Amygdala (tissue), 56 donors: ENCODE results near the gene MAGI2.
"Not testable (repeated sequence)": the region's sequence is repeated elsewhere in the genome, so short reads cannot be mapped to it uniquely, and the experiment has no call there.

Experiments
- DNase-seq, 56 donors: peaks; one replicate each; lab custom pipeline; 2025; lab: John Stamatoyannopoulos, UW

MAGI2 gene

DNA sequence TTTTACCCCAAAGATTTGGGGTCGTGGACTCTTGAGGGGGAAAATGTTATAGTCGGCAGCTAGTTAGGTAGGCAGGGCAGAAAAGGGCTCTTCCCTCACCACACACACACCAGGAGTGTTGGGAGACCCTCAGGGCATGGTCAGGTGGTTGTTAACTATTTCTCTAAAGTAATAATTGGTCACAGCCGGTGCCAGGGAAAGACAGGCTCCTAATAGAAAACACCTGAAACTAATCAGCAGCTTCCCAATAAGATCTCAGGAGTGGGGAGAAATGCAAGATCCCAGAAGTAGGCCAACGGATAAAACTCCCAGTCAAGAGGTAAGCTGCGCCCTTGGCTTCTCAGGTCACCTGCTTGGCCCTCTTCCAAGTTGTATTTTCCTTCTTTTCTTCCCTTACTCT, 1441.8 kb downstream of the MAGI2 start:
- DNase-seq = no peak

DNA sequence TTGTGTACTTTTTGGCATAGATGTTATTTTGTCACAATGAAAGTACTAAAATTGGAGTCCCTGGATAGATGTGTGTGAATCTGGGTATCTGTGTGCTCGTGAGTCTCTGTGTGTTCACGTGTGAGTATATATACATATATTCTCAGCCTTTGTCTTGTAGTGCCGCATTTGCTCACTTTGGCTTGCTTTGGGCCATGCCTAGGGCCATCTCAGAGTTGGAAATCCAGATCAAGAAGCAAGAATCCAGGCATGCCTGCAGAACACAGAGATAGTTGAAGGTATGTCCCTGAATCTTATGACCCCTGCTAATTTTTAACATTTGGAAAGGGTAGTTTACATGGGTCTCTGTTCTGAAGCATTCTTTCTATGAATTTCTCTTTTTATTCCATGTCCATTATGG, 1446.2 kb downstream of the MAGI2 start:
- DNase-seq = no peak

DNA sequence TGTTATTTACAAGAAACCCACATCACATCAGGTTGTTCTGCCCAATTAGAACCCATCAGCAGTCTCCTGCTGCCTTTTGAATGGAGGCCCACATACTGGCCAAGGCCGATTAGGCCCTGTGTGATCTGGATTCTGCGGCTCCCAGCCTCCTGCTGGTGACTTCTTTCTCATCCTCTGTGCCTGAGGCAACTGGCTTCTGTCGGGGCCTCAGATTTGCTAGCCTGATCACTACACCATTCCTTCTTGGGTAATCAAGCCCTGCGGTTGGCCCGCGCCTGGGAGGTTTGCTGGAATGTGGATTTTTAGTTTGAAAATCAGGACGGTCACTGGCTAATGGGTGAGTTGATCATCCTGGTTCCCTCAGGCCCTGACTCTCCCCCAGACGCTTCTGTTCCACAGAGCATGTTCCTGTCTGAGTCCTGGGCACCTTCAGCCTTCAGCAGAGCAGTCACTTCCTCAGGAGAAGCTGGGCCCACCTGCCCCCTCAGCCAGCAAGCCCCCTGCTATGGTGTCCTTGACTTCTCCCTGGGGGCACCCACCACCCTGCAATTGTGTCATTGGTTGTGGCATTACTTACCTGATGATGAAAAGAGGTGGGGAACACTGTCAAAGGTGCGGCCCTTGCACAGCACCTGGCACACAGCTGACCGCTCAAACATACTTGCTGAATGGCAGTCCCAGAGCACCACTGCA, 1447.3 kb downstream of the MAGI2 start:
- no peak for DNase-seq

DNA sequence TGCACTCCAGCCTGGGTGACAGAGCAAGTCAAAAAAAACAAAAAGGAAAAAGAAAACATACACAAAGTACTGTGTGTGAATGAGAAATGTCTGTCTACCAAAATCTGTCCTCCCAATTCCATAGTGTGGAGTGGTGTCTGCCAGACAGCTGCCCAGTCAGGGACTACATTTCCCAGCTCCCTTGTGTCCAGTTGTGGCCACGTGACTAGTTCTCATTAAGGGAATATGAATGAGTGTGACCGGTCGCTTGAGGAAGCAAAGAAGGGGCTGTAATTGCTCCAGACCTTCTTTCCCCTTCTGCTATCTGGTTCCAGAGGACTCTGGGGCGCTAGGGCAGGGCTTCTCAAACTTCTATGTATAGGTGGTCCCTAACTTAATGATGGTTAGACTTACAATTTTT, 1450.8 kb downstream of the MAGI2 start:
- no peak for DNase-seq

DNA sequence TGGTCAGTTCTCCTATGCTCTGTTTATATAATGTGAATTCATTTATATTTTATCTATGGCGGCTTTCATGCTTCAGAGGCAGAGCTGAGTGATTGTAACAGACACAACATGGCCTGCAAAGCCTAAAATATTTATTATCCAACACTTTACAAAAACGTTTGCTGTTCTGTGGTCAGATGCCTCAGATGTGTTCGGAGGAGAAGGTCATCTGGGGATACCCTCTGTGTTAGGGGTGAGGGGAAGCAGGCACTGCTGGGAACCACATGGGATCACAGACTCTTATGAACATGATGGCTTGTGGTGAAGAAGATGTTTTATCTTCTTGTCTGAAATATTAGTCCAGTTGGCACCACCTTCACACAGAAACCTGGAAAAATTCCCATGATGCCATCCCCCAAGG, 1451.4 kb downstream of the MAGI2 start:
- DNase-seq = no peak

DNA sequence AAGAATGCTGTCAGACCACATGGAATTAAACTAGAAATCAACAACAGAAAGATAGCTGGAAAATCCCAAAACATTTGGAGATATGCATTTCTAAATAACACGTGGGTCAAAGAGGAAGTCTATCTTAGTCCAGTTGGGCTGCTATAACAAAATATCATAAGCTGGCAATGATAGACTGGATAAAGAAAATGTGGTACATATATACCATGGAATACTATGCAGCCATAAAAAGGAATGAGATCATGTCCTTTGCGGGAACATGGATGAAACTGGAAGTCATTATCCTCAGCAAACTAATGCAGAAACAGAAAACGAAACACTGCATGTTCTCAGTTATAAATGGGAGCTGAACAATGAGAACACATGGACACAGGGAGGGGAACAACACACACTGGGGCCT, 1454.3 kb downstream of the MAGI2 start:
- not testable (repeated sequence) for DNase-seq

DNA sequence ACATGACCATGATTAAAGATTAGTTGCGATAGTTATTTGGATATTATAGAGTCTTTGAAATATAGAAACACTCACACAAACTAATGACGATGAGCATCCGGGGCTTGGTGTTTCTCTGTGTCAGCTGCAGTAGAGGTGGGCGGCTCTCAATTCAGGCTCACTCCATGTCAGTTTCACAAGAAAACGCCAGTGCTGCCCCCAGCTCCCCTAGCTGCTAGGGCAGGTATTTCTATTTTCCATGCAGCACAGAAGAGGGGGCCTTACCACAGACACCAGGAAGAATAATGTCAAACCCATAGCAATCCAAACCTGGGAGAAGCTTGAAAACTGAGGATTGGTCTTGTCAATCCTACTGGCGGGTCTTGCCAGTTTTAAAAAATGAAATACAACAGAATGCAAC, 1457.8 kb downstream of the MAGI2 start:
- no peak for DNase-seq

DNA sequence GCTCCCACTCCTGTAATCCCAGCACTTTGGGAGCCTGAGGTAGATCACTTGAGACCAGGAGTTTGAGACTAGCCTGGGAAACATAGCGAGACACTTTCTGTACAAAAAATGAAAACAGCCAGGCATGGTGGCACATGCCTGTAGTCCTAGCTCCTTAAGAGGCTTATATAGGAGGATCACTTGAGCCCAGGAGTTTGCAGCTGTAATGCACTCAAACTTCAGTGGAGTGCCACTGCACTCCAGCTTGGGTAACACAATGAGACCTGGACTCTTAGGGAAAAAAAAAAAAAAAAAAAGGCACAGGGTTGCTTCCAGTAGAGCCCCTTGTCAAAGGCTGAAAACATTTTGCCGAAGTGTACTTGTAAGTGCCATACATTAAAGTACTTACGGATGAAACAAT, 1459.6 kb downstream of the MAGI2 start:
- DNase-seq = no peak

DNA sequence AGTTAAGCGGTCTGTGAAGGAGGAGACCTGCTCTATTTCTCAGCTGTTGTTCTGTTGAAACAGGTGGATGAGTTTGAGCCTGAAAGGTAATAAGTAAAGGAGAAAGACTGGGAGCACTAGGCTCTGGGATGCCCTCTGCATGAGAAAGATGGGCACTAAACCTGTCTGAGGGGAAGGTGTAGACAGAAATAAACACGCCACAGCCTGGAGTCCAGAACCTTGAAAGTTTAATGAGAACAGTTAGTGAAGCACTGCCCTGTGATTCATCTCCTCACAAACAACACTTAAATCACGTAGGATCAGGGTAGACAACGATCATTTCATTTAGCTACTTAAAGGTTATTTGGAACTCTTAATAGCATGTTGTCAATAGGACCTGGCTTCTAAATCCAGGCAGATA, 1461.8 kb downstream of the MAGI2 start:
- DNase-seq = no peak

DNA sequence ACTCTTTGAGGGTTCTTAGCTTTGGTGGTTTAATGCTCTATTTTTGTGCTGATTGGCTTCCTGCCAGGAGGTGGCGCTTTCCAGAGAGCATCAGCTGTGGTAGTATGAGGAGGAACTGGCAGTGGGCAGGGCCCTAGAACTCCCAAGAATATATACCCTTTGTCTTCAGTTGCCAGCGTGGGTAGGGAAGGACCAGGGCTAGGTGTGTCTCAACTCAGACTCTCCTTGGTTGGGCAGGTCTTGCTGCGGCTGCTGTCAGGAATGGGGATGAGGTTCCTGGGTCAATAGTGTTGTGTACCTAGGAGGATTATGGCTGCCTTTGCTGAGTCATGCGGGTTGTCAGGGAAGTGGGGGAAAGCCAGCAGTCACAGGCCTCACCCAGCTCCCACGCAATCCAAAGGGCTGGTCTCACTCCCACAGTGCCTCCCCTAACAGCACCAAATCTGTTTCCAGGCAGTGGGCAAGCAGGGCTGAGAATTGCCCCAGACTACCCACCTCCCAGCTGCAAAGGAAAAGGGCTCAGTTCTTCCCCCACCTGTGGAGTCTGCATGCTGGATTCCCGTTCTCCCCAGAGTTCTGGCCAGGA, 1463.4 kb downstream of the MAGI2 start:
- DNase-seq = no peak

DNA sequence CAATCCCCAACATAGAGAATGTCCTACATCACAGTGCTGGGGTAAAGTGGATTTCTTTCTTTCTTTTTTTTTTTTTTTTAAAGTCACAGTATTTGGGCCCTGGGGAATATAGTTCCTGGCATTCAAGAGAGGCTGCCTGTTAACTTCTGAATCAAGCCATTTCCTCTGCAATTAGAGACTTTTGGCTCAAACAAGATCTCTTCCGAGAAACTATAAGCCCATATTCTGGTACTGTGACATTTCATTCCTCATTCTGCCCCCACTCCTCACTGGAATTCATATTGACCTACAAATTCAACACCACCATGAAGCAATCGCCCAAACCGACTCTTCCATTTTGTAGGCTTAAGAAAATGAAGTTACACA, 1467.5 kb downstream of the MAGI2 start:
- no peak for DNase-seq

DNA sequence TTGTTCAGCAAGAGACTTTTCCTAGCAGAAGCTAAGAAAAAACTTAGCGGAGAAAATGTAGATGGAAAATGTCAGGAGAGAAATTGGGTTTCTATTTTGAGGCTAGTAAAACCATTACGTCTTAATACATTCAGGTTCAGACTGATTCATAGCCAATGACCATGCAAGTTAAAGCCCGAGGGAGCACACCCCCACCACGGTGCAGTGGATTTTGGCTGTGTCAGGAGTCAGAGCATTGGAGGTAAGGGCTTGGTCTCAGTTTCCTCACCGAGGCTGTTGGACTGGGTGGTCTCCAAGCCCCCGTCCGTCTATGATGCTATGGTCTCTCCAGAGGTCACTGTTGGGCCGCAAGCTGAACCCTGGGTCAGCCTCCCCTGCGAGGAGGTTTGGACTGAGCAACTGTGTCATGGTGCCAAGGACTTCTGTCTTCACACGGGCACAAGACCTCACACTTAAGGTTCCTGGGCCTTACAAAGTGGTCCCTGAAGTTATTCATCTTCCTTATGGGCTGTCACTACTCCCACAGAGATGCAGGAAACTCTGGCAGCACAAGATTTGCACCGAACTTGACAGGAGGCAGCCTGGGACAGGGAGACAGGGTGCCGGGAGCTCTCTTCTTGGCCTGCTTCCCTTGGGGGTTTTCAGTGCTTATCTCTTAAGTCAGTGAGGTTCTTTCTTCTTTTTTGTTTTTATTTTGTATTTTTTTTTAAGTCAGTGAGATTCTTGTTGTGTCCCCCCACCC, 1468.1 kb downstream of the MAGI2 start:
- no peak for DNase-seq

DNA sequence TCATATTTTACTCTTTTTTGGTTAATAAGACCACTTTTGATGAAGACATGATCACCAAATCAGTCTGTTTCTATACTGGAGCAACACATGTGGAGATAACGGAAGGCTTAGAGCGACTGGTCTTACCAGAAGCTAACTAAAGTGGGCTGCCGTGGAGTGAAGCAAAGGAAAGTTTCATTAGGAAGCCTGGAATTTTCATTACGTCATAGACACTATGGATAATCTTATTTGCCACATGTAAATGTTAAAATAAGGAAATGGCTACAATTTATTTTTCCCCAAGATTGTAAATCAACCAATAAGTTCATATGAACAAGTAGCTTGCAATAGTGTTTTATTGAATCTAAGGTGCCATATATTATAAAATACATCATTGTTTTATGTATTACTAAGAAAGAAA, 1469.5 kb downstream of the MAGI2 start:
- DNase-seq = no peak

DNA sequence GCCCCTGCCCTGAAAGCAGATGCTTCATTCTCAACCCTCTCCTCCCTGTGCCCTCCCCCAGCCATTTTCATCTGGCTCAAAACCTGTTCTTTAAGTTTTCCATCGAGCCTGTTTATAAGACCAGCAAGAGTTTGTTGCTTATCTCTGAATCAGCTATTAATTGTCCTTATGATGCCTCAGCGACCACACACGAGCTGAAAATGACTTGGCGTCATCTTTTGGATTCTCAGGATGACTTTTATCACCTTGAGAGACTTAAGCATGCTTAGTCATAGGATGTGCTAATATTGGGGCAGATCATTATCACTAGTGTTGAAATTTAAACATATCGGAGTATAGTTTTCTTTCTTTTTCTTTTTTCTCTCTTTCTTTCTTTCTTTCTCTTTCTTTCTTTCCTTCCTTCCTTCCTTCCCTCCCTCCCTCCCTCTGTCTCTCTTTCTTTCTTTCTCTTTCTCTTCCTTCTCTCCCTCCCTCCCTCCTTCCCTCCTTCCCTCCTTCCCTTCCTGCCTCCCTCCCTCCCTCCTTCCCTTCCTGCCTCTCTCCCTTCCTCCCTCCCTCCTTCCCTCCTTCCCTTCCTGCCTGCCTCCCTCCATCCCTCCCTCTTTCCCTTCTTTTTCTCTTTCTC, 1470.4 kb downstream of the MAGI2 start:
- no peak for DNase-seq

DNA sequence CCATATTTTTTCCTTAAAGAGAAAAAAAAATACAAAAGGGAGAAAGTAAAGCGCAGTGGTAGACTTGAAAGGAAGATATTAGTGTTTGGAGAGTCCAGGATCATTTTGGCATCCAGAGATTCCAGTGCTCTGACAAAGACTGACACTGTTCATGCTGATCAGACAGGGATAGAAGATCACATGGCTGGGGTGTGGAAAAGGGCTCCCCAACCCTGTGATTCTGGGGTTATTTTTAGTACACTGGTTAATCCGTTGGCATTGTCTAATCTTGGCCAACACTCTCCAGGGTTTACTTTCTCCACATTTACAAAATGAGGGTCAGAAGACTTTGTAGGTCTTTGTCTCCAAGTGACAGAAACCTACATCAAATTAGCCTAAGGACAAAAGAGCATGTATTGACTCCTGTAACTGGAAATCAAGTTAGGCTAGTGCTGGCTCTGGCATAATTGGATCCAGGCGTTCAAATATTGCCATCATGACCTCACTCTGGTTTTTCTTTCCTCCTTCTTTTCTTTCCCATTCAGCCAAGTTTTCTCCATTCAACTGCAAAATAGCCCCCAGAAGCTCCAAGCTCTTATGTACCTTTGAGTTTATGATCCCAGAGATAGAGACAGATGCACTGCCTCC, 1473.3 kb downstream of the MAGI2 start:
- no peak for DNase-seq

DNA sequence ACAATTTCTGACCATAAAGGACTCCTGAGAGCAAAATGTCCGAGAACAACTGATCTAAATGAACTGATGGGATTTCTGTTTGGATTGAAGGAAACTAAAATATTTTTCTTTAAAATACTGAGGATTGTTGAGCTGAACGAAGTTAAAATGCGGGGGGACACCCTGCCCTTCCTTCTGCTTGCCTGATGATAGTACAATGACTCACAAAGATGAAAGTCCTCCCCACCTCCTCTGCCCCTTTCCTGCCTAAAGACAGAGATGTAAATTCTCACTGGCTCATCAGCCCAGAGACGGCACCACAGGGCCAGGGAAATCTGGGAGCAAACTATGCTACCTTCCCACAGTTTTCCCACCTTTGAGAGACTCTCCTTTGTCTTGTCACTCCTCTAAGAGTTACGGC, 1474.2 kb downstream of the MAGI2 start:
- no peak for DNase-seq

DNA sequence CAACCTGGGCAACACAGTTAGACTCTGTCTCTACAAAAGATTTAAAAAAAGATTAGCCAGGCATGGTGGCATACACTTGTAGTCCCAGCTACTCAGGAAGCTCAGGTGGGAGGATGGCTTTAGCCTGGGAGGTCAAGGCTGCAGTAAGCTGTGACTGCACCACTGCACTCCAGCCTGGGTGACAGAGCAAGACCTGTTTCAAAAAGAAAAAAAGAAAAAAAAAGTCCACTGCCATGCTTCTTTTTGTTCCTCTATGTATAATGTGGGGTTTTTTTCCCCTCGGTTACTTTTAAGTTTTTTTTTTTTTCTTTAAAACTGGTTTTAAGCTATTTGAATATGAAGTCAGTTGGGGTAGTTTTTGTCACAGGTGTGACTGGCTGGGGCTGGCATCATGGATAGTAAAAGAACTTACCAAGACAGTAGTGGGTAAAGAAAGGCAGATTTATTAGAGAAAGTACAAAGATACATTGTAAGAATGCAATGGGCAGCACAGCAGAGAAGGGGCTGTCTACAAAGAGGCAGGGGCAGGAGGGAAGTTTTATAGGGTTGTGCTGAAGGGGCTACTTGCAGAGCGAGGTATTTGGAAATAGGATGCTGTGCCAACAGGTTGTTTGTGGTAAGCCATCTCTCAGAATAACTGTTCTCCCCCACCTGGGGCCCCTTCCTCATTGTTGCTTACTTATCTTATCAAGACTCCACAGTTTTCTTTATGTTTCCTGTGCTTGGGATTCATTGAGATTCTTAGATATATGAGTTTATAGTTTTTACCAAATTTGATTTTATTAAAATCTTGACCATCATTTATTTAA, 1477.6 kb downstream of the MAGI2 start:
- DNase-seq = no peak

DNA sequence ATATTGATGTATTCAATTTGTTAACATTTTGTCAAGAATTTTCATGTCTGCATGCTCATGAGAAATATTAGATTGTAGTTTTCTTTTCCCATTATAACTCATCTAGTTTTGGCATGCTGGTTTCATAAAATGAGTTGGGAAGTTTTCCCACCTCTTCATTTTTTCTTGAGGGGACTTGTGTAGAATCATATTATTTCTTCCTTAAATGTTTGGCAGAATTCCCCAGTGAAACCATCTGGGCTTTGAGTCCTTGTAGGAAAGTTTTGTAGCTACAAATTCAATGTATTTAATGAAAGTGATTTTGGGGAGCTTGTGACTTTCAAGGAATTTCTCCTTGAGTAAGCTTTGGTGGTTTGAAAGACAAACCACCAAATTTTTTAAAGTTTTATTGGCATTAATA, 1481.7 kb downstream of the MAGI2 start:
- DNase-seq = no peak

DNA sequence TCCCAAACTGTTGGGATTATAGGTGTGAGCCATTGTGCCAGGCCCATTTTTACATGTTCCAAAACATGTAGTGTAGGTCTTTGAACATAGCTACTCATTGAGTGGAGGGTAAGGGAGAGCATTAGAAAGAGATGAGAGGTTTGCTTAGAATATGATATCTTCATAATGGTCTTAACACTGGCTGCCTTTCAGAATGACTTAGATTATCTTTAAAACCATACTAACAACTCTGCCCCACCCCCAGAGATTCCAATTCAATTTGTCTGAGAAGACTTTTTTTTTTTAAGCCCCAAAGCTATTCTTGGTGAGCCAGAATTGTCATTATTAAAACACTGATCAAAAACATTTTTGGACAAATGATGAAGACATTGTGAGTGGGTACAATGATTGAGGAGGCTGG, 1486.0 kb downstream of the MAGI2 start:
- DNase-seq = no peak
